ENCODE measurements around the gene NUP58. TPM values are rescaled to one million over a fixed set of nuclear protein-coding genes. Genes with fewer than 3 reads are reported as not detected.

Gene NUP58
- total RNA-seq, 4 donors from 2014 or later: 33.0 to 142 (median 84.2) TPM

- peaks cover 44% of the 10 kb centered on the region for H3K27me3 ChIP-seq
Measured at GRCh38 chr13:25377244-25377962, 76.0 kb downstream of the NUP58 start.

GRCh38 chr13:25378528-25378927, 77.1 kb downstream of the NUP58 start:
- intact Hi-C loops (cut with DNase I; ENCODE audit: low total_unique reads) (no loop called here), in situ Hi-C loops (cut with MboI; ENCODE audit: low pct_ligation_motif_present in 1 of 4, low pct_unique_long_range_greater_than_20kb in 1 of 4, low sequenced_read_pairs in 3 of 4) (loop anchor here in 1 of 4 donors (10.0 kb wide), 1 partner anchor 144 kb away; no protein-coding TSS in a partner anchor)
- Histone ChIP-seq H3K4me1 (no peaks in the 10 kb centered on the region), H3K4me3 (no peak overlapping the region), H3K27me3 (peaks cover 36% of the 10 kb centered on the region), H3K36me3 (no peaks in the 10 kb centered on the region), H3K9me3 (no peaks in the 10 kb centered on the region), H3K27ac (no peak overlapping the region)
- 74 to 85% methylated on average over 4 to 5 of the region's 5 CpGs for WGBS, 2 donors (ENCODE audit: low coverage in 1 of 2)
- TF ChIP-seq POLR2A (IDR thresholded peaks at IDR 0.05) (no peak), POLR2AphosphoS5 (IDR thresholded peaks at IDR 0.05) (no peak), EP300 (IDR thresholded peaks at IDR 0.05; ENCODE audit: low read depth) (no peak), CTCF (IDR thresholded peaks at IDR 0.05) (no peak)
- DNase-seq: no peak

More at GRCh38 chr13:25377244-25377962, 76.0 kb downstream of the NUP58 start:
- no peak for DNase-seq
- Histone ChIP-seq H3K36me3 (no peaks in the 10 kb centered on the region), H3K27ac (no peak overlapping the region), H3K9me3 (no peaks in the 10 kb centered on the region), H3K4me3 (no peak overlapping the region), H3K4me1 (peaks cover 0 to 2% (median under 1%) of the 10 kb centered on the region in 4 donors)
- intact Hi-C loops (cut with DNase I; ENCODE audit: low total_unique reads): no loop called here
- WGBS, 2 donors (ENCODE audit: low coverage in 1 of 2): 66 to 71% methylated on average over 3 to 7 of the region's 7 CpGs
- in situ Hi-C loops (cut with MboI; ENCODE audit: low pct_ligation_motif_present in 1 of 4, low pct_unique_long_range_greater_than_20kb in 1 of 4, low sequenced_read_pairs in 3 of 4): loop anchor here in 1 of 4 donors (10.0 kb wide), 1 partner anchor 143 kb away; no protein-coding TSS in a partner anchor
- TF ChIP-seq EP300 (IDR thresholded peaks at IDR 0.05; ENCODE audit: low read depth): no peak
- TF ChIP-seq POLR2AphosphoS5 (IDR thresholded peaks at IDR 0.05): no peak
- no peak for TF ChIP-seq CTCF (IDR thresholded peaks at IDR 0.05)
- no peak for TF ChIP-seq POLR2A (IDR thresholded peaks at IDR 0.05)

- intact Hi-C loops (cut with DNase I; ENCODE audit: low total_unique reads): no loop called here
- no peaks in the 10 kb centered on the region for H3K36me3 ChIP-seq
- no peak overlapping the region for H3K27ac ChIP-seq
- DNase-seq: no peak
- H3K27me3 ChIP-seq: peaks cover 36% of the 10 kb centered on the region
- in situ Hi-C loops (cut with MboI; ENCODE audit: low pct_ligation_motif_present in 1 of 4, low pct_unique_long_range_greater_than_20kb in 1 of 4, low sequenced_read_pairs in 3 of 4): loop anchor here in 1 of 4 donors (10.0 kb wide), 1 partner anchor 144 kb away; no protein-coding TSS in a partner anchor
- H3K4me3 ChIP-seq: no peak overlapping the region
- no peaks in the 10 kb centered on the region for H3K4me1 ChIP-seq
- WGBS, 2 donors (ENCODE audit: low coverage in 1 of 2): 31 to 60% methylated on average over 1 of the region's 1 CpG
- TF ChIP-seq EP300 (IDR thresholded peaks at IDR 0.05; ENCODE audit: low read depth) (no peak), POLR2AphosphoS5 (IDR thresholded peaks at IDR 0.05) (no peak)
- H3K9me3 ChIP-seq: no peaks in the 10 kb centered on the region
Measured at GRCh38 chr13:25379011-25379410, 77.6 kb downstream of the NUP58 start.

DNA sequence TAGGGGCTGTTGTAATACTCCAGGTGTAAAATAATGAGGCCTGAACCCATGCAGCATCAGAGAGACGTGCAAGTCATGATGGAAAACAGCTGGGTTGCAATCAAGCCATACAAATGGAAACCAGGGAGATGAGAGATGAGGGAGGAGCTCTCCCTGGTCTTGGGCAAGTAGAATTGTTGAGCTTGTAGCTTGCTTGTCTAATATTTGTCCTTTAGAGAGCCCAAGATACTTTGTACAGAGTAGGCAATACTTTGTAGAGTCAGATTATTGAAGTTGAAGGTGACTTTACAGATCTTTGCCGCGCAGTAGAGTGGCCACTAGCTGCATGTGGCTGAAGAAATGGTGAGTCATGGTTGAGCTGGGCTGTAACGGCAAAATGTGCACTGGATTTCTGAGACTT, 78.7 kb downstream of the NUP58 start:
- Histone ChIP-seq H3K36me3 (no peaks in the 10 kb centered on the region), H3K27ac (no peak overlapping the region), H3K4me3 (no peak overlapping the region), H3K9me3 (no peaks in the 10 kb centered on the region), H3K27me3 (peaks cover 30% of the 10 kb centered on the region), H3K4me1 (no peaks in the 10 kb centered on the region)
- in situ Hi-C loops (cut with MboI; ENCODE audit: low pct_ligation_motif_present in 1 of 4, low pct_unique_long_range_greater_than_20kb in 1 of 4, low sequenced_read_pairs in 3 of 4) (no loop called here), intact Hi-C loops (cut with DNase I; ENCODE audit: low total_unique reads) (no loop called here)
- TF ChIP-seq POLR2A (IDR thresholded peaks at IDR 0.05) (no peak), EP300 (IDR thresholded peaks at IDR 0.05; ENCODE audit: low read depth) (no peak), POLR2AphosphoS5 (IDR thresholded peaks at IDR 0.05) (no peak), CTCF (IDR thresholded peaks at IDR 0.05) (no peak)
- DNase-seq: no peak
- WGBS, 2 donors (ENCODE audit: low coverage in 1 of 2): 70 to 78% methylated on average over 4 of the region's 4 CpGs
